Mesothelial cell of epicardium (in vitro differentiated cells): ENCODE measurements around the gene USP40. TPM values are rescaled to one million over a fixed set of nuclear protein-coding genes. Genes with fewer than 3 reads are reported as not detected.

ENCODE experiments used
- DNase-seq, 2 experiments: peaks; one replicate each; pipeline ENCODE4 v3.0.0; 2021; ENCODE audit warnings: low spot score in 2 of 2; ENCODE audit not compliant: unreplicated experiment in 2 of 2
- H3K27ac Mint-ChIP-seq: 2 replicates; pipeline ENCODE4 v1.8.0; 2021; ENCODE audit warnings: mixed read lengths
- H3K27me3 Mint-ChIP-seq: 2 replicates; pipeline ENCODE4 v1.8.0; 2021; ENCODE audit warnings: low read depth, mixed read lengths
- H3K36me3 Mint-ChIP-seq: 2 replicates; pipeline ENCODE4 v1.8.0; 2021; ENCODE audit warnings: mixed read lengths
- H3K4me1 Mint-ChIP-seq: 2 replicates; pipeline ENCODE4 v1.8.0; 2021; ENCODE audit warnings: mixed read lengths
- H3K4me3 Mint-ChIP-seq: 2 replicates; pipeline ENCODE4 v1.8.0; 2021; ENCODE audit warnings: mild to moderate bottlenecking, moderate library complexity, mixed read lengths
- H3K9me3 Mint-ChIP-seq: 2 replicates; pipeline ENCODE4 v1.8.0; 2021; ENCODE audit warnings: mixed read lengths
- total RNA-seq: library from RNA; stranded (reverse); gene quantifications from 3 replicates; pipeline ENCODE4 v1.2.1, GENCODE V29; 2021
- TF ChIP-seq, protein P1 (sequence below): fragments of 200-600 bp; sonication (generic); IDR thresholded peaks from one replicate; pipeline ENCODE4 v1.5.0; 2021; ENCODE audit warnings: antibody characterized with exemption; ENCODE audit not compliant: unreplicated experiment

Gene USP40
- total RNA-seq, 1 donor from 2014 or later = 51.0 TPM

DNA sequence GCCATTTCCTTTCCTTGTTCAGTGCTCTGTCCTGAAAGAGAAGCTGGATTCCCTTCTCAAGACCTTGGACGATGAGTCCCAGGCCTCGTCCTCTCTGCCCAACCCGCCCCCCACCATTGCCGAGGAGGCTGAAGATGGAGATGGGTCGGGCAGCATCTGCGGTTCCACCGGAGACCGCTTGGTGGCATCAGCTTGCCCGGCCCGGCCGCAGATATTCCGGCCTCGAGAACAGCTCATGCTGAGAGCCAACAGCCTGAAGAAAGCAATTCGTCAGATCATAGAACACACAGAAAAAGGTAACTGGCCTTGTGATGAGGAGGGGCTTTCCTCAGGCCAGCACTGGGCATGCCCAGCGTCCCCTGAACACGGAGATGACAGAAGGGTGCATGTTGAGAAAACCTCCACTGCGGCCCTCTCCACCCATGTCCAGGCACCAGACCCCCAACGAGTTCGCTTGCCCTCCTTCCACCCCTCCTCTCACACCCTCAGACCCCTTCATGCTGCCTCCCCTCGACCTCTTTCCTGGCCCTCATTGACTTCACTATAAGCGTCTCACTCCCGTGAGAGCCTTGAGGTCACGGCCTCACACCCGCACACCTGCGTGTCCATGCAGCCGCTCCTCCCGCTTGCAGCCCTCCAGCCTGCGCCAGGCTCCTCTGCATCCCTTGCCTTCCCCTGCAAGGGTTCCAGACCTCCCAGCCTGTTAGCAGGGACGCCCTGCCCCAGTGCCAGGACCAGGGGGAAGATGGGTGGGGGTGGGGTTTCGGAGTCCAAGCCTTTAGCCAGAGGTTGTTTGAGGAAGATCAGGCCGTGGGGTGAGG, 117.3 kb downstream of the USP40 start:
- TF ChIP-seq, protein P1, sequence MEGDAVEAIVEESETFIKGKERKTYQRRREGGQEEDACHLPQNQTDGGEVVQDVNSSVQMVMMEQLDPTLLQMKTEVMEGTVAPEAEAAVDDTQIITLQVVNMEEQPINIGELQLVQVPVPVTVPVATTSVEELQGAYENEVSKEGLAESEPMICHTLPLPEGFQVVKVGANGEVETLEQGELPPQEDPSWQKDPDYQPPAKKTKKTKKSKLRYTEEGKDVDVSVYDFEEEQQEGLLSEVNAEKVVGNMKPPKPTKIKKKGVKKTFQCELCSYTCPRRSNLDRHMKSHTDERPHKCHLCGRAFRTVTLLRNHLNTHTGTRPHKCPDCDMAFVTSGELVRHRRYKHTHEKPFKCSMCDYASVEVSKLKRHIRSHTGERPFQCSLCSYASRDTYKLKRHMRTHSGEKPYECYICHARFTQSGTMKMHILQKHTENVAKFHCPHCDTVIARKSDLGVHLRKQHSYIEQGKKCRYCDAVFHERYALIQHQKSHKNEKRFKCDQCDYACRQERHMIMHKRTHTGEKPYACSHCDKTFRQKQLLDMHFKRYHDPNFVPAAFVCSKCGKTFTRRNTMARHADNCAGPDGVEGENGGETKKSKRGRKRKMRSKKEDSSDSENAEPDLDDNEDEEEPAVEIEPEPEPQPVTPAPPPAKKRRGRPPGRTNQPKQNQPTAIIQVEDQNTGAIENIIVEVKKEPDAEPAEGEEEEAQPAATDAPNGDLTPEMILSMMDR = peak; percentile 62
- Mint-ChIP-seq H3K4me3 (no peak overlapping the region), H3K4me1 (no peaks in the 10 kb centered on the region), H3K27ac (no peak overlapping the region), H3K9me3 (no peaks in the 10 kb centered on the region), H3K27me3 (no peaks in the 10 kb centered on the region), H3K36me3 (peaks cover 16% of the 10 kb centered on the region)
- peak in 1 of 2 experiments; percentile 71 for DNase-seq

GRCh38 chr2:233448575-233448974, 118.0 kb downstream of the USP40 start:
- Mint-ChIP-seq H3K9me3 (no peaks in the 10 kb centered on the region), H3K4me3 (no peak overlapping the region), H3K36me3 (peaks cover 10% of the 10 kb centered on the region), H3K4me1 (no peaks in the 10 kb centered on the region), H3K27me3 (no peaks in the 10 kb centered on the region), H3K27ac (no peak overlapping the region)
- TF ChIP-seq, protein P1 = no peak
- DNase-seq = no peak

DNA sequence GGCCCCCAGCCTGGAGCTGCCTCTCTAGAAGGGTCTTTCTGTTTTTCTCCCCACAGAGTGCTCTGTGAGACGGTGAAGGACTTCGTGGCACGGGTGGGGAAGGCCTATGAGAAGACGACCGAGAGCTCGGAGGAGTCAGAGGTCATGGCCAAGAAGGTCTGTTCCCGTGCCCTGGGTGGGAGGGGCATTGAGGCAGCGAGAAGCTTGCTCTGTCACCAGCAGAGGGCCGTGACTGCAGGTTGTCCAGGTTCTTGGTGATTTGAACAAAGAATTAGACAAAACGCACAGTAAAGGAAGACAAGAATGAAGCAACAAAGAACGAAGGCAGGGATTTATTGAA, 118.4 kb downstream of the USP40 start:
- Mint-ChIP-seq H3K36me3 (peaks cover 10% of the 10 kb centered on the region), H3K27ac (no peak overlapping the region), H3K4me1 (no peaks in the 10 kb centered on the region), H3K27me3 (no peaks in the 10 kb centered on the region), H3K4me3 (no peak overlapping the region), H3K9me3 (no peaks in the 10 kb centered on the region)
- TF ChIP-seq, protein P1 = no peak
- DNase-seq = no peak

DNA sequence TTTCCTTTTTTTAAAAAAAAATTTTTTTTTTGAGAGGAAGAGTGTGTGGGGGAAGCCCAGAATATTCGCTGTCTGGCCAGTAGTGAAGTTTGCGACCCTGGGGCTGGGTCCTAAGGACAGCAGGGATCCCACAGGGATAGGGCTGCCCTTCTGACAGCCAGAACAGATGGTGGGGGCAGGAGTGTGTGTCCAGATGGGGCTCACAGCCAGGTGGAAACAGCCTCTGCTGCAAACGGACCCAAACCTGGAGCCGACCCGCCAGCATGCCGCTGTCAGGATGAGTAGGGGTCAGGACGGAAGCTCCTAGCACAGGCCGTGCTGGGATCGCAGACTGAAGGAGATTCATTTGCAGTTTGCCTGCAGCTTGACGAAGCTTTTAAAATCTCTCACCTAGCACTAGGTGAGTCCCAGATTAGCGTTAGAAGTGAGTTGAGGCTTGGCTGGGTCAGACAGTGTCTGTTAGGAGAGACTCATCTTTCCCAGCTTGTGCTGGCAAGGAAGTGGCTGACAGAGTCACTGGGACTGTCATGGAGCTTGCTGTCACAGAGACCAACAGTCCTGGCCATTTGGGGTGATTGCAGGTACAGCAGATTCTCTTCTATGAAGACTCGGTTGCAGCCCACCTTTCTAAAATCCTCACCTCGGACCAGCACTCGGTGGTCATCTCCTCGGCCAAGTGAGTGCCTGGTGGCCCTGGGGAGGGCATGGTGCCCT, 118.9 kb downstream of the USP40 start:
- H3K9me3 Mint-ChIP-seq = no peaks in the 10 kb centered on the region
- peaks cover 12% of the 10 kb centered on the region for H3K36me3 Mint-ChIP-seq
- no peak overlapping the region for H3K27ac Mint-ChIP-seq
- DNase-seq = no peak
- no peaks in the 10 kb centered on the region for H3K4me1 Mint-ChIP-seq
- H3K27me3 Mint-ChIP-seq = no peaks in the 10 kb centered on the region
- TF ChIP-seq, protein P1 = no peak
- H3K4me3 Mint-ChIP-seq = no peak overlapping the region

- no peak for DNase-seq
- Mint-ChIP-seq H3K27me3 (no peaks in the 10 kb centered on the region), H3K4me1 (no peaks in the 10 kb centered on the region), H3K27ac (no peak overlapping the region), H3K9me3 (no peaks in the 10 kb centered on the region), H3K4me3 (no peak overlapping the region), H3K36me3 (peaks cover 7% of the 10 kb centered on the region)
- TF ChIP-seq, protein P1 = no peak
These were observed 119.8 kb downstream of the USP40 start for GRCh38 chr2:233446606-233447305.
